SK-N-SH (cell line): Measurements from ENCODE around the gene AQP5.

Source experiments
- ELF1 ChIP-seq: IDR thresholded peaks from 2 replicates; pipeline ENCODE4 v1.4.0; 2012
- FOXM1 ChIP-seq: IDR thresholded peaks from 2 replicates; pipeline ENCODE4 v1.4.0; 2012; ENCODE audit warnings: low read depth, mild to moderate bottlenecking
- RXRA ChIP-seq: IDR thresholded peaks from 2 replicates; pipeline ENCODE4 v1.4.0; 2012; ENCODE audit warnings: low read depth, mild to moderate bottlenecking, borderline replicate concordance
- TAF1 ChIP-seq: IDR thresholded peaks from 2 replicates; pipeline ENCODE4 v1.6.1; 2012; ENCODE audit warnings: low read depth, mild to moderate bottlenecking, low read length, moderate library complexity, borderline replicate concordance
- TF ChIP-seq, protein P1 (sequence below): fragments of 200-600 bp; sonication (generic); IDR thresholded peaks from 2 replicates; pipeline ENCODE4 v1.6.1; 2017; ENCODE audit warnings: antibody characterized with exemption, mild to moderate bottlenecking, moderate library complexity
- TF ChIP-seq, protein P2 (sequence below): IDR thresholded peaks from 2 replicates; pipeline ENCODE4 v1.6.1; 2012; ENCODE audit warnings: mild to moderate bottlenecking, low read depth, low read length, moderate library complexity

DNA sequence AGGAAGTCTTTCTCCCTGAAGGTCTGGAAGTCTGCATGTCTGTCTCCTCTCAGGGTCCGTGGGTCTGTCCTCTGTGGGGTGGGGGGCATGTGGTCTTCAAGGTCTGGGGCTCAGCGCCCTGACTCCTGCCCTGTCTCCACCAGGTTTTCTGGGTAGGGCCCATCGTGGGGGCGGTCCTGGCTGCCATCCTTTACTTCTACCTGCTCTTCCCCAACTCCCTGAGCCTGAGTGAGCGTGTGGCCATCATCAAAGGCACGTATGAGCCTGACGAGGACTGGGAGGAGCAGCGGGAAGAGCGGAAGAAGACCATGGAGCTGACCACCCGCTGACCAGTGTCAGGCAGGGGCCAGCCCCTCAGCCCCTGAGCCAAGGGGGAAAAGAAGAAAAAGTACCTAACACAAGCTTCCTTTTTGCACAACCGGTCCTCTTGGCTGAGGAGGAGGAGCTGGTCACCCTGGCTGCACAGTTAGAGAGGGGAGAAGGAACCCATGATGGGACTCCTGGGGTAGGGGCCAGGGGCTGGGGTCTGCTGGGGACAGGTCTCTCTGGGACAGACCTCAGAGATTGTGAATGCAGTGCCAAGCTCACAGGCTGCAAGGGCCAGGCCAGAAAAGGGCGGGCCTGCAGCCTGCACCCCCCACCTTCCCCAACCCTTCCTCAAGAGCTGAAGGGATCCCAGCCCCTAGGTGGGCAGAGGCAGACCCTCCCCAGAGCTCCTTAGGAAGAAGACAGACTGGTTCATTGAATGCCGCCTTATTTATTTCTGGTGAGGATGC, 3.4 kb downstream of the AQP5 start:
- no peak for TF ChIP-seq ELF1
- TF ChIP-seq, protein P1, sequence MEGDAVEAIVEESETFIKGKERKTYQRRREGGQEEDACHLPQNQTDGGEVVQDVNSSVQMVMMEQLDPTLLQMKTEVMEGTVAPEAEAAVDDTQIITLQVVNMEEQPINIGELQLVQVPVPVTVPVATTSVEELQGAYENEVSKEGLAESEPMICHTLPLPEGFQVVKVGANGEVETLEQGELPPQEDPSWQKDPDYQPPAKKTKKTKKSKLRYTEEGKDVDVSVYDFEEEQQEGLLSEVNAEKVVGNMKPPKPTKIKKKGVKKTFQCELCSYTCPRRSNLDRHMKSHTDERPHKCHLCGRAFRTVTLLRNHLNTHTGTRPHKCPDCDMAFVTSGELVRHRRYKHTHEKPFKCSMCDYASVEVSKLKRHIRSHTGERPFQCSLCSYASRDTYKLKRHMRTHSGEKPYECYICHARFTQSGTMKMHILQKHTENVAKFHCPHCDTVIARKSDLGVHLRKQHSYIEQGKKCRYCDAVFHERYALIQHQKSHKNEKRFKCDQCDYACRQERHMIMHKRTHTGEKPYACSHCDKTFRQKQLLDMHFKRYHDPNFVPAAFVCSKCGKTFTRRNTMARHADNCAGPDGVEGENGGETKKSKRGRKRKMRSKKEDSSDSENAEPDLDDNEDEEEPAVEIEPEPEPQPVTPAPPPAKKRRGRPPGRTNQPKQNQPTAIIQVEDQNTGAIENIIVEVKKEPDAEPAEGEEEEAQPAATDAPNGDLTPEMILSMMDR = no peak
- TF ChIP-seq, protein P2, sequence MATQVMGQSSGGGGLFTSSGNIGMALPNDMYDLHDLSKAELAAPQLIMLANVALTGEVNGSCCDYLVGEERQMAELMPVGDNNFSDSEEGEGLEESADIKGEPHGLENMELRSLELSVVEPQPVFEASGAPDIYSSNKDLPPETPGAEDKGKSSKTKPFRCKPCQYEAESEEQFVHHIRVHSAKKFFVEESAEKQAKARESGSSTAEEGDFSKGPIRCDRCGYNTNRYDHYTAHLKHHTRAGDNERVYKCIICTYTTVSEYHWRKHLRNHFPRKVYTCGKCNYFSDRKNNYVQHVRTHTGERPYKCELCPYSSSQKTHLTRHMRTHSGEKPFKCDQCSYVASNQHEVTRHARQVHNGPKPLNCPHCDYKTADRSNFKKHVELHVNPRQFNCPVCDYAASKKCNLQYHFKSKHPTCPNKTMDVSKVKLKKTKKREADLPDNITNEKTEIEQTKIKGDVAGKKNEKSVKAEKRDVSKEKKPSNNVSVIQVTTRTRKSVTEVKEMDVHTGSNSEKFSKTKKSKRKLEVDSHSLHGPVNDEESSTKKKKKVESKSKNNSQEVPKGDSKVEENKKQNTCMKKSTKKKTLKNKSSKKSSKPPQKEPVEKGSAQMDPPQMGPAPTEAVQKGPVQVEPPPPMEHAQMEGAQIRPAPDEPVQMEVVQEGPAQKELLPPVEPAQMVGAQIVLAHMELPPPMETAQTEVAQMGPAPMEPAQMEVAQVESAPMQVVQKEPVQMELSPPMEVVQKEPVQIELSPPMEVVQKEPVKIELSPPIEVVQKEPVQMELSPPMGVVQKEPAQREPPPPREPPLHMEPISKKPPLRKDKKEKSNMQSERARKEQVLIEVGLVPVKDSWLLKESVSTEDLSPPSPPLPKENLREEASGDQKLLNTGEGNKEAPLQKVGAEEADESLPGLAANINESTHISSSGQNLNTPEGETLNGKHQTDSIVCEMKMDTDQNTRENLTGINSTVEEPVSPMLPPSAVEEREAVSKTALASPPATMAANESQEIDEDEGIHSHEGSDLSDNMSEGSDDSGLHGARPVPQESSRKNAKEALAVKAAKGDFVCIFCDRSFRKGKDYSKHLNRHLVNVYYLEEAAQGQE = no peak
- TF ChIP-seq FOXM1 = no peak
- TF ChIP-seq RXRA = no peak
- TF ChIP-seq TAF1 = no peak
